CD1c-positive myeloid dendritic cell (primary cell): ENCODE results near the gene PGM2L1.
"Not testable (repeated sequence)": the region's sequence is repeated elsewhere in the genome, so short reads cannot be mapped to it uniquely, and the experiment has no call there.

Source experiments
- DNase-seq: peaks from one replicate; pipeline ENCODE4 v3.0.0-alpha.2; 2016; ENCODE audit errors: extremely low spot score

Gene PGM2L1

DNA sequence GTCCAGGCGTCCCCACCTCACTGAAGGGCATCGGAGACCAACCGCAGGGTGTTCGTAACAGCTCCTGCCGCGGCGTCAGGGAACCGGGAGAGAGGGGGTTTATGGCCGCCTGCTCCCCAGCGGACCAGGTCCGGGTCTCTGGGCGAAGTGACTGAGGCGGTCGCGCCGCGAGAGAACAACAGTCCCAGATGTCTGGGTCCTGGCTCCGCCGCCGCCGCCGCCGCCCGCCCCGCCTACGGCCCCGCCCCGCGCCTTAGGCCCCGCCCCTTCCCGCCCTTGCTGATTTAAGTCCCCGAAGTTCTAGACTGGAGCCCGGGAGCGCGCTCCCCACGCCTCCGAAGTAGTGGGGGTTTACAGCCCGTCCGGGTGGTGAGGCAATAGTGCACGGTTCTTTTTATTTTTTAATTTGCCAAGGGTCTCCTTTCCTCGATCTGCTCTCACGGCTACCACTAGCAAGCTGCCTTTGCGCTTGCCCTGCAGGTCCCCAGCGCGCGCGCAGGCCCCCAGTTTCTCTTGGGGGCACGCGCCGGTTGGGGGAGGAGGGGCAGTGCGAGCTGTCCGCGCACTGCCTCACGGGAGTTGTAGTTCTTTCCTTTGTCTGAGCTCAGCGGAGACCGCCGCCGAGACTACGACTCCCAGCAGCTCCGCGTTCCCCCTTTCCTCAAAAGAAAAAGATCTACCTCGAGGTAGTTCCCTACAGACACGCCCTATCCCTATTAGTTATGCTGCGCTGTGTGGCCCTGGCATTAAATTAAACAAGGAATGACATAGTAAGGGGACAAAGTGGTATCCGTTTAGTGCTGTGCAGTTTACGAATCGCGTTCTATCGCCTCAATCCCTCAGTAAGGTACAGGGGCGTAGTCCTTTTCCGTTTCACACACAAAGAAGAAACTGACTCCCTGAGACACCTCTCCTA, at the start of gene PGM2L1:
TSS of gene PGM2L1 (minus strand) at position 190 of the 916 bp plus-strand sequence. CDS start 272 bp downstream, outside the sequence.
- peak; percentile 93 for DNase-seq

DNA sequence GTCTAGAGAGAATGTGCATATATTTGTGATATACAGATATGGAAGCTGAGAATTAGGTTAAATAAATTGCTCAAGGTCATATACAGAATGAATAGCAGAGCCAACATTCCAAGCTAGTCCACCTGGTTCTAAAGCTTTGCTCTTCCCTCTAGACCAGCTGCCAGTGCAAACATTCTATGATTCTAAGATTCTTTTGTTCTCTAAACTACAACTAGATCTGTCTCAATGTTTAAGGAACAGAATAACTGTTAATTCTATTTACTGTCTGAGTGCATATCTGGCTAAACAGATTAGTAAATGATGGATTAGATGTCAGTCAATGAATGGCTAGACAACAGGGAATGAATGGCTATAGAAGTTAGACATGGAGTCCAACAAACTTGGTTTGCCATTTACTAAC, 49.5 kb upstream of the PGM2L1 start:
- DNase-seq = no peak

DNA sequence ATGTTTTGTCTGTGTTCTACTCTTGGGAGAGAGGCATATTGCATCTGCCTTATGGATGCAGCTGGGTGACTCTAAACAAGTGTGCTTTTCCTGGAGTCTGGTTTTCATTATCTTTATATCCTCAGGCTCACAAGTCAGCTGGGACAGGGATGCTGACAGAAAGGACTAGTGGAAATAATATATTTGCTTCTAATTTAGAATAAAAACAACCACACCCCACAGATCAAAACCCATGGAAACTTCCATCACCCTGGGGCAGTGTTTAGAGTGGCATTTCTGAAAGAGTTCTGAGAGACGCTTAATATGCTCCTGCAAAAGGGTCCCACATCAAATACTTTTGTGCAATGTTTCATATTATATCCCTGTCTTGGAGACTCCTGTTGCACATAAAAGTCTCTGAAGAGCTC, 48.3 kb upstream of the PGM2L1 start:
- DNase-seq = no peak

DNA sequence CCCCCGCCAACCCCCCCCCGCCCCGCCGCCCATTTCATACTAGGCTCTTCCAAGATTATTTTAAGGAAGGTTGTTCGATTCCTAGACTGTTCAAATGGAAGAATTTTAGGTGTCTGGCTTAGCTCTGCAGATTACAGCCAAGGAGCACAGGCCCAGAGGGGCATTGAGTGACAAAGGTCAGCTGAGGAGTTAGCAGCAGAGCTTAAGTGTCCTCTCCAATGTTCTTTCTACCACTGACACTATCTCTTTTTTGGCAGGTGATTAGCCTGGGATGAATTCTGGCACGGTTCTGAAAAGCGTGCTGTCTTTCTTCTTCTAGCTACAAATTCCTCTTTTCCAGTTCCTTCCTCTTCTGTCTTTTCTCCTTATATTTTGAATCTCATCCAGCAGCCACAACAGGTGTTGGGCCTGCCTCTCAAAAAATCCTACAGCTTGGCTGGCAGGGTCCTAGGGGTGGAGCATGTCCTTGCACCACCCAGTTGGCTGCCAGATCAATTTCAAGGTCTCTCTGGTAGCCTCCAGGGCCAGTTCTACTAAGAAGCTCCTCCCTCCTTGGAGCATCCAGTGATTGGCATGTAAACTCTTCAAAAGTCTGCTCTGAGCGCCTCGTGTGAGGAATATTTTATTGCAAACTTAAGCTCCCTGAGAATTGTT, 46.1 kb upstream of the PGM2L1 start:
- DNase-seq = no peak

GRCh38 chr11:74443071-74443864, 45.0 kb upstream of the PGM2L1 start:
- no peak for DNase-seq

DNA sequence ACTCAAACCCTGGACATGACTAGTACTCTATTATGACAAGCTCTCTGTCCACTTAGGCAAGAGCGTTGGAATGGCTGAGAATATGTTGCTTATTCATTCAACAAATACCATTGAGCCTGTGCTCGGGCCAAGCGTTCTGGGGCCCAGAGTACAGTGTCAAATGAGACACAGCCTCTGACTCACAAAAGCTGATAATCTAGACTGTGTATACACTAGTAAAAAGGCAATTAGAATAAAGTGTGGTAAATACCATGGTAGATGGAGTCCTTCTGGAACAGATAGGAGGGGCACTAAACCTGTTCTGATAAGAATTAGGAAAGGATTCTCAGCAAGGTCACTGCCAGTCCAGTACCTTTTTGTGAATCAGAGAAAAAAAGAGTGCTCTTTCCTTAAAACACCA, 44.4 kb upstream of the PGM2L1 start:
- DNase-seq = no peak

DNA sequence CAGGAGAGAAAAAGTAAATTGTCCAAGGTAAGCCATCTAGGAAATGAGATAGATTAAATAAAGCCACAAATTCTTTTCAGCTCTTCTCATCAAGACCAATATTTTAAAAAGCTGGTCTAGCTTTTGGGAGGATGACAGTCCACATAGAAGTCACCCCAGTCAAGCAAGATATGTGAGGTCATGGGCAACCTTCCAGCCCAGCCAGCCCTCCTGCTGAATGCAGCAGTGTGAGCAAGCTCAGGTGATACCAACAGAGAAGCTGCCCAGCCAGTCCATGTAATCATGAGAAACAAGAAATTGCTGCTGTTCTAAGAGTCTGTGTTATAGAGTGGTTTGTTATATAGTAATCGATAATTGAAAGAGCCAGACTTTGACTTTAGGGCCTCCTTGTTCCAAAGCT, 40.4 kb upstream of the PGM2L1 start:
- DNase-seq = no peak

DNA sequence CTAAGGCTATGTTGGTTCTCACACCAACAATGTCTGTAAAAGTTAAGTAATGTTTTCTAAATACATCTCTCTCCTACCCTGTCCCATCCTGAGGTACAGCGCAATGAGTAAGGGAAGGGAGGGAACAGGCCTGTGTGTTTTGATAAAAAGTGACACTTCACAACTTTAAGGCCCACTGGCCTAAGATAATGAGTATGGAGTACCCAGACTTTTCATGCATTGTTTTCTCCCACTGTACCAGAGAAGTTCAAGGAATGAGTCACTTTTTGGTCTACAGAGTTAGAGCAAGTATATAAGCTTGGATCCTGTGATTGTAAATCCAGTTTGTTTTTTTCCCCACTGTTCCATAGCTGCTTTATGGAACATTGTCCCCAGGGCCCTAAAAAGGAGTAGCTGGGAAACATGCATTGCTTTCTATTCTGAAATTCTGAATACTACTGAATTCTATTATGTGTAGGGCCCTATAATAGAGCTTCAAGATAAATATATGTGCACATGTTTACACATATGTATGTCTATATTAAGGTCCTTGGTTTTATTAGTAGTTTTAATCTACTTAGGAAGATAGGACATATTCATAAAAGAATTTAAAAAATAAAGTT, 39.3 kb upstream of the PGM2L1 start:
- DNase-seq = no peak

DNA sequence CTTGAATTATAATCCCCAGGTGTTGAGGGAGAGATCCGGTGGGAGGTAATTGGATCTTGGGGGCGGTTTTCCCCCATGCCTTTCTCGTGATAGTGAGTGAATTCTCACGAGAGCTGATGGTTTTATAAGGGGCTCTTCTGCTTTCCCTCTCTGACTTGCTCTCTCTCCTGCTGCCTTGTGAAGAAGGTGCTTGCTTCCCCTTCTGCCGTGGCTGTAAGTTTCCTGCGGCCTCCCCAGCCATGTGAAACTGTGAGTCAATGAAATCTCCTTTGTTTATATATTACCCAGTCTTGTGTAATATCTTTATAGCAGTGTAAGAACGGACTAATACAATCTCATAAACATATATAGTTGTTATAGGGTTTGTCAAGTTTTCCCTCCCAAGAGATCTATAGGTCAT, 36.3 kb upstream of the PGM2L1 start:
- DNase-seq = peak; percentile 47

DNA sequence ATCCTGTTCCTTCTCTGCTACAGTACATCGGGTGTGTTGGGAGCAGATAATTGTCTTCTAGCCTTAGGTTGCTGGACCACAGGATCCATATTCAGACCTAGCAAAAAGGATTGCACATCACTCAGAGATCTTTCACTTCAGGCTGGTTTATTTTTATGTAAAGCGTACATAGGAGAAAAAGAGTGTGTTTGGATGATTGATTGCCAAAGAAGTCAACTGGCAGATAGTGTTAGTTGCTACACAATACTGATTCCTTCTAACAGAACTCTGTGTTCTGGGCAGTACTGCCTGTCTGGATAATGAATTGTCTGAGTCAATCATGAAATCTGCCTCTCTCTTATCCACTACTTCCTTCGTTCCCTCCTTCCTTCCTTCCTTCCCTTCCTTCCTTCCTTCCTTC, 31.0 kb upstream of the PGM2L1 start:
- DNase-seq = no peak

- DNase-seq = no peak
Observed at GRCh38 chr11:74427384-74427886, 29.2 kb upstream of the PGM2L1 start.

- no peak for DNase-seq
Observed at GRCh38 chr11:74425100-74425499, 26.9 kb upstream of the PGM2L1 start.

DNA sequence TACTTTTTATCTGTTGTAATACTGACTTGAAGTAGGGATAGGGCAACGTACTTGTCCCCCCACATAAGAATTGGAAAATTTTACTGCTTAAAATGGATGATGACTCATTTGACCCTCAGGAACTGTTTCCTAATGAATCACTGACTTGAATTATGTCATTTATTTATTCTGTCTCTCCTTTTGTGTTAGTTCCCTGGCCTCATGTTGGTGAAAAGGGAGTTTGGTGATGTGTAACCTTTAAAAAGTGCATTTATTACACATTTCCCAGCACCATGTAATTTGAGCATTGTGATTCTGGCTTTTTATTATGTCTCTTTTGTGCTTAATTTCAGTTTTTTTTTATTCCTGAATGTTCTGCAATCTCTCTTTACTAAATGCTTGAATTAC, 20.3 kb upstream of the PGM2L1 start:
- DNase-seq = no peak

DNA sequence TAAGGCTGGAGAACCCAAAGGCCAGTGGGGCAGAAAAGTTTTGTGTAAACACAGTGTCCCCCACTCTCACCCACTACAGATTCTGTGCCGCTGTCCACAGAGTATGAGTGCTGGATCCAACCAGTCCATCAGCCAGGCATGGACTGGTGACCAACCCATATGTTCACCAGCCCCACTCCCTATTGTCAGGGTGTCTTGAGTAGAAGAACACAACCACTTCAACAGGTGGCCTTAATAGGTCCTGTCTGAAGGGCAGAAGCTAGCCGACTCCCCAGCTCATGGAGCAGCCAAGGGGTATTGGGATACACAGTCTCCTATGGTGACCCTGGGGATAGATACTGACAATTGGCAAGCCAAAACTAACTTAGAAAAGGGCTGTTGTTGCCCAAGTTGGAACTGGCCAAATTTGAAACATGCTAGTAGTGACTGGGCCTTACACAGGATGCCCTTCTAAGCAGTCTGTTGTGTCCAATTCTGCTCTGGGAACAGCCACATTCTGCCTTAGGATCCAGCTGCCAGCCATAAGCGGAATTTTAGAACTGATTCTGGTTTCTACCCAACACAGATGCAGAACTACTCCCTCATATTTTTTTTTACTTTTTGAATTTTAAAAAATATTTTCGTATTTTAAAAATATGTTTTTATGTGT, 19.8 kb upstream of the PGM2L1 start:
- DNase-seq = no peak

- DNase-seq = no peak
Observed at GRCh38 chr11:74417379-74417804, 19.2 kb upstream of the PGM2L1 start.

DNA sequence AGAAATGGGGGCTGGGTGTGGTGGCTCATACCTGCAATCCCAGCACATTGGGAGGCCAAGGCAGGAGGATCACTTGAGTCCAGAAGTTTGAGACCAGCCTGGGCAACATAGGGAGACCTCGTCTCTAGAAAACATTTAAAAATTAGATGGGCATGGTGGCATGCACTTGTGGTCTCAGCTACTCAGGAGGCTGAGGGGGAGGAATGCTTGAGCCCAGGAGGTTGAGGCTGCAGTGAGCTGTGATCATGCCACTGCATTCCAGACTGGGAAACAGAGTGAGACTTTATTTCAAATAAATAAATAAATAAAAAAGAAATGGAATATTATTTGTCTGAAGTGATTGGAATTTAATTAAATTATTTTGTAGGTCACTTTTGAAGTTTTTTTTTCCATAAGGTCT, 18.7 kb upstream of the PGM2L1 start:
- not testable (repeated sequence) for DNase-seq

GRCh38 chr11:74412733-74413359, 14.6 kb upstream of the PGM2L1 start:
- no peak for DNase-seq

DNA sequence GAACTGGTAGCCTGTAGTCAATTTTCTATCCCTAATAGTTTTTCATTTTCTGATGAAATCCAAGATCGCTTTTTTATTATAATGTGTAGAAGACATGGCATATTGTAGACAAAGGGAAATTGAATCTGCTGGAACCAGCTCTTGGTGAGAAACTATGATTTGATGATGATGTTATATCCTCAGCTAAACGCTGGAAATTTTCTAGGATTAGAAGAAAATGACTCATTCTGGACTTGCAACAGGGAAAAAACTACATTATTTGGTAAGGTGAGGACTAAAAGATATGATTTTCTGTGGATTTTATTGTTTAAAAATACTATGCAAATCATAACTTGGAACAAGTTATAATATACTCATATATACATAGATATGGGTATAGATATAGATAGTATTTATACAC, 14.1 kb upstream of the PGM2L1 start:
- DNase-seq = no peak

DNA sequence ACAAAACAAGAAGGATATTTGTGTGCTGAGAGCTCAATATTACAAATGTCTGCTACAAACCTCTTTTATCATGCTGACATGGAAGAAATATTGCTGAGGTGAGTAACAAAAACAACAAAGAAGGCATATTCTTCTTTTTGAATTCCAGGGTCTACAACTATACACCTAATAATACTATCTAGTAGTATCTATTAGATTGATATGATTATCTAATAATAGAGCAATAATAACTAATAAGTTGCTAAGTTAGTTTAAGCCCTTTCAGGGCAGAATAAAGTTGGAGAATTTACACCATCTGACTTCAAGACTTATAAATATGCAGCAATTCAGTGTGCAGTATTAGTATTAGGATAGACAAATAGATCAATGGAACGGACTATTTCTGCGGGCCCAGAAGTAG, 11.4 kb upstream of the PGM2L1 start:
- no peak for DNase-seq

DNA sequence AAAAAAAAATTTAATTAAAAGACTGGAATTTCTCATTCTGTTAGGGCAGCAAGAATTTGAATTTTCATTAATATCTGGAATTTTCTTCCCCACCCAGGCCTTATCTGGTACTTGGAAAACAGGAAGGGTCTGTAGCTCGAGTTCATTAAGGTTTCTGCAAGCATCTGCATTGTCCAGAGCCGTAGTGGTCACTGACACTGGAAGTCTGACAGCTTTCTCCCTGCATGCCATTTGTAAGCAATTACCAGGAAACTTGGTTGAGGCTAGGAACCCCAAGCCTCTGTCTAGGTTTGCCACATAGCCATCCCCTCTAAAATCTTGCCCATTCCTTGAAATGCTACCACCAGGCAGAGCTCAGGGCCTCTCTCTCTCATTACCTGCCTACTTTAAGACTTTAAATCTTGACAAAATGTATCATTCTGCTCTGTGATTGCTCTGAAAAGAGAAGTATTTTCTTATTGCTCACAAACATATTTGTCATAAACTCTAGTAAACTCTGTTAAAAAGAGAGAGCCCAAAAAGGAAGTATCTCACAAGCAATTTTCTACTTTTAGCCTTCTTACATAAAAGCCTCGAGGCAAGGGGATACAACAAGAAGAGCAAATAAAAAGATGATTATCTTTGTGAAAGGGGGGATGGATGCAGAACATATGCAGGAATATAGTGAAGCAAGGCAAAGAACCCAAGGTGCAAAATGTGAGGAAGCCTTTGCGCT, 5.5 kb upstream of the PGM2L1 start:
- DNase-seq = no peak
